Astrocyte (in vitro differentiated cells and primary cell): ENCODE measurements around the gene CIDEB. TPM values are rescaled to one million over a fixed set of nuclear protein-coding genes. Genes with fewer than 3 reads are reported as not detected.
A peak's percentile ranks its signal among the peaks of the same experiment; 100 is the strongest.

Experiments used
- DNase-seq: peaks from one replicate; pipeline ENCODE4 v3.0.0-alpha.2; 2010; ENCODE audit warnings: low read depth
- FAIRE-seq: peaks from 2 replicates; lab custom pipeline; 2011; peaks lifted over from hg19 to GRCh38; lab: Jason Lieb, UNC
- H2AFZ ChIP-seq: 2 replicates; pipeline ENCODE4 v1.6.0; 2012; ENCODE audit warnings: low read depth, low read length, inconsistent platforms
- H3K27ac ChIP-seq: 2 replicates; pipeline ENCODE4 v1.5.1; 2011; ENCODE audit warnings: low read depth, low read length, inconsistent platforms
- H3K27me3 ChIP-seq: 2 replicates; pipeline ENCODE4 v1.6.0; 2011; ENCODE audit warnings: low read length, inconsistent platforms; ENCODE audit not compliant: insufficient read depth
- H3K36me3 ChIP-seq: 2 replicates; pipeline ENCODE4 v1.5.1; 2011; ENCODE audit warnings: low read length, inconsistent platforms; ENCODE audit not compliant: insufficient read depth
- H3K4me1 ChIP-seq: 2 replicates; pipeline ENCODE4 v1.5.1; 2011; ENCODE audit warnings: low read length, inconsistent platforms; ENCODE audit not compliant: insufficient read depth
- H3K4me2 ChIP-seq: 2 replicates; pipeline ENCODE4 v1.6.0; 2012; ENCODE audit warnings: low read length, inconsistent platforms
- H3K4me3 ChIP-seq: 2 replicates; pipeline ENCODE4 v1.5.1; 2011; ENCODE audit warnings: low read depth, mild to moderate bottlenecking, low read length, inconsistent platforms; ENCODE audit not compliant: insufficient read depth
- H3K79me2 ChIP-seq: 2 replicates; pipeline ENCODE4 v1.6.0; 2012; ENCODE audit warnings: mild to moderate bottlenecking, low read length, inconsistent platforms; ENCODE audit not compliant: insufficient read depth
- H3K9ac ChIP-seq: 2 replicates; pipeline ENCODE4 v1.6.0; 2012; ENCODE audit warnings: mild to moderate bottlenecking, low read length, inconsistent platforms
- H3K9me3 ChIP-seq: 2 replicates; pipeline ENCODE4 v1.5.1; 2012; ENCODE audit warnings: low read depth, mild to moderate bottlenecking, low read length, inconsistent platforms; ENCODE audit not compliant: insufficient read depth
- H4K20me1 ChIP-seq: 2 replicates; pipeline ENCODE4 v1.6.0; 2012; ENCODE audit warnings: low read length, inconsistent platforms; ENCODE audit not compliant: insufficient read depth
- H3K27ac Mint-ChIP-seq: one replicate; pipeline ENCODE4 v1.8.0; 2021; ENCODE audit warnings: mild to moderate bottlenecking, mixed read lengths; ENCODE audit not compliant: unreplicated experiment
- H3K27me3 Mint-ChIP-seq: one replicate; pipeline ENCODE4 v1.8.0; 2021; ENCODE audit warnings: low read depth, mixed read lengths; ENCODE audit not compliant: unreplicated experiment
- H3K36me3 Mint-ChIP-seq: one replicate; pipeline ENCODE4 v1.8.0; 2021; ENCODE audit warnings: low read depth, mixed read lengths; ENCODE audit not compliant: unreplicated experiment
- H3K4me1 Mint-ChIP-seq: one replicate; pipeline ENCODE4 v1.8.0; 2021; ENCODE audit warnings: low read depth, mixed read lengths; ENCODE audit not compliant: unreplicated experiment
- H3K4me3 Mint-ChIP-seq: one replicate; pipeline ENCODE4 v1.8.0; 2021; ENCODE audit warnings: mild to moderate bottlenecking, moderate library complexity, mixed read lengths; ENCODE audit not compliant: unreplicated experiment
- H3K9me3 Mint-ChIP-seq: one replicate; pipeline ENCODE4 v1.8.0; 2021; ENCODE audit warnings: mild to moderate bottlenecking, mixed read lengths; ENCODE audit not compliant: unreplicated experiment
- CTCF ChIP-seq: IDR thresholded peaks from 2 replicates; pipeline ENCODE4 v1.5.1; 2011; ENCODE audit warnings: low read depth, mild to moderate bottlenecking, inconsistent platforms, low read length, moderate library complexity; ENCODE audit not compliant: insufficient read depth
- EZH2 ChIP-seq: IDR thresholded peaks from 2 replicates; pipeline ENCODE4 v1.6.1; 2012; ENCODE audit warnings: mild to moderate bottlenecking, low read length, inconsistent platforms; ENCODE audit not compliant: insufficient read depth
- total RNA-seq: library from RNA; stranded (reverse); gene quantifications from 2 replicates; pipeline ENCODE4 v1.2.1, GENCODE V29; 2021

The CIDEB gene
- total RNA-seq, 1 donor from 2014 or later: not detected

- no peaks in the 10 kb centered on the region for H4K20me1 ChIP-seq
- TF ChIP-seq EZH2 (no peak), CTCF (no peak)
- peak overlapping the region; percentile 94 for H3K9ac ChIP-seq
- peaks cover 5% of the 10 kb centered on the region for H3K4me1 ChIP-seq
- Mint-ChIP-seq H3K27me3 (no peaks in the 10 kb centered on the region), H3K4me3 (peak overlapping the region; percentile 92), H3K36me3 (peaks cover 25% of the 10 kb centered on the region), H3K9me3 (no peaks in the 10 kb centered on the region), H3K27ac (peak overlapping the region; percentile 93), H3K4me1 (peaks cover 7% of the 10 kb centered on the region)
- peak overlapping the region; percentile 93 for H2AFZ ChIP-seq
- H3K4me3 ChIP-seq: peak overlapping the region; percentile 82
- H3K4me2 ChIP-seq: peak overlapping the region; percentile 94
- DNase-seq (no peak), FAIRE-seq (no peak)
- H3K9me3 ChIP-seq: no peaks in the 10 kb centered on the region
- no peaks in the 10 kb centered on the region for H3K27me3 ChIP-seq
- no peaks in the 10 kb centered on the region for H3K79me2 ChIP-seq
- H3K27ac ChIP-seq: peak overlapping the region; percentile 92
- H3K36me3 ChIP-seq: peaks cover 7% of the 10 kb centered on the region
Measured at GRCh38 chr14:24270537-24271133, 37.1 kb downstream of the CIDEB start.

GRCh38 chr14:24269910-24270536 is 37.8 kb downstream of the CIDEB start:
- no peak for DNase-seq
- H3K4me1 Mint-ChIP-seq: peaks cover 7% of the 10 kb centered on the region
- no peak overlapping the region for H3K27ac Mint-ChIP-seq
- Histone ChIP-seq H2AFZ (no peak overlapping the region), H3K4me3 (no peak overlapping the region), H3K36me3 (peaks cover 7% of the 10 kb centered on the region), H3K9me3 (no peaks in the 10 kb centered on the region), H3K27ac (no peak overlapping the region), H3K4me1 (peaks cover 5% of the 10 kb centered on the region), H3K79me2 (no peaks in the 10 kb centered on the region), H3K27me3 (no peaks in the 10 kb centered on the region), H4K20me1 (no peaks in the 10 kb centered on the region), H3K4me2 (no peak overlapping the region), H3K9ac (no peak overlapping the region)
- H3K9me3 Mint-ChIP-seq: no peaks in the 10 kb centered on the region
- no peak for FAIRE-seq
- H3K4me3 Mint-ChIP-seq: peak overlapping the region; percentile 92
- TF ChIP-seq EZH2 (no peak), CTCF (no peak)
- H3K27me3 Mint-ChIP-seq: no peaks in the 10 kb centered on the region
- H3K36me3 Mint-ChIP-seq: peaks cover 28% of the 10 kb centered on the region

- Mint-ChIP-seq H3K9me3 (no peaks in the 10 kb centered on the region), H3K36me3 (peaks cover 29% of the 10 kb centered on the region), H3K27ac (no peak overlapping the region), H3K27me3 (no peaks in the 10 kb centered on the region), H3K4me3 (no peak overlapping the region), H3K4me1 (peaks cover 7% of the 10 kb centered on the region)
- no peaks in the 10 kb centered on the region for H3K9me3 ChIP-seq
- TF ChIP-seq EZH2: no peak
- no peak for TF ChIP-seq CTCF
- no peak for DNase-seq
- H3K27me3 ChIP-seq: no peaks in the 10 kb centered on the region
- H2AFZ ChIP-seq: no peak overlapping the region
- no peak overlapping the region for H3K4me3 ChIP-seq
- FAIRE-seq: no peak
- peaks cover 5% of the 10 kb centered on the region for H3K4me1 ChIP-seq
- no peak overlapping the region for H3K4me2 ChIP-seq
- no peak overlapping the region for H3K27ac ChIP-seq
- H3K9ac ChIP-seq: no peak overlapping the region
- H4K20me1 ChIP-seq: no peaks in the 10 kb centered on the region
- peaks cover 7% of the 10 kb centered on the region for H3K36me3 ChIP-seq
- H3K79me2 ChIP-seq: no peaks in the 10 kb centered on the region
Measured at GRCh38 chr14:24269368-24269767, 38.4 kb downstream of the CIDEB start.
